Dermis blood vessel endothelial cell (primary cell): ENCODE measurements around the gene MAJIN. TPM values are rescaled to one million over a fixed set of nuclear protein-coding genes. Genes with fewer than 3 reads are reported as not detected.

Experiments used
- DNase-seq: peaks from one replicate; pipeline ENCODE4 v3.0.0; 2010
- total RNA-seq: library from RNA; depleted of rRNA; stranded (reverse); fragments of >200 nt; gene quantifications from 2 replicates; pipeline ENCODE4 v1.2.3, GENCODE V29; 2014

MAJIN gene
- total RNA-seq, 1 donor from 2014 or later = 0.17 TPM

GRCh38 chr11:64911142-64911541 is 60.8 kb downstream of the MAJIN start:
- DNase-seq = no peak

GRCh38 chr11:64910451-64911093 is 61.3 kb downstream of the MAJIN start:
- DNase-seq = no peak

DNA sequence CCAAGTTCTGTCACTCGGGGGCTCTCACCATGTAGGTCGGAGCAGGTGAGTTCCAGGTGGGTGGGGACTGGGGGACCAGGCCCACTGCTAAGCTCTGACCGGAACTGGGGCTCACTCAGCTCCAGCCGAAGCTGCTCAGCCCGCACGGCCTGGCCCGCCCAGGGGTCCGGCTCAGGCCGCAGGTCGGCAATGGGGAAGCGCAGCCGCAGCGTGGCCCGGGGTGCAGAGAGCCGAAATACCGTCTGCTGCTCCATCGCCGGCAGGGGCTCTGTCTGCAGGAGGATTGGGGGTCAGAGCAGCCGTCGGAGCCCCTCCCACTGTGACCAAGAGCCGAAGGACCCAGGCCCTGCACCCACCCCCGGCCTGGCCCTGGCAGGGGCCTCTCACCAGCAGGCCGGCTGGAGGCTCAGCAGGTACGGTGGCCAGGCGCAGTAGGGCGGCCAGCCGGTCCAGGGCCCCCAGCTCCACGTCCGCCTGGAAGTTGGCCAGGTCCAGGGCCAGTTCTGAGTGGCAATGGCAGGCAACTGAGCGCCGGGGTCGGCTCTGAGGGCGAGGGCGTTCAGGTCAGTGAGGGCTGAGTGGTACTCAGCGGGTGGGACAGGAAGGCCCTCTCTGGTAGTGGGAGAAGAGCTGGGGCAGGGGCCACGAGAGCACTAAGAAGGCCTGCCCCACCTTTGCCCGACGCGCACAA is 62.1 kb downstream of the MAJIN start:
- no peak for DNase-seq

DNA sequence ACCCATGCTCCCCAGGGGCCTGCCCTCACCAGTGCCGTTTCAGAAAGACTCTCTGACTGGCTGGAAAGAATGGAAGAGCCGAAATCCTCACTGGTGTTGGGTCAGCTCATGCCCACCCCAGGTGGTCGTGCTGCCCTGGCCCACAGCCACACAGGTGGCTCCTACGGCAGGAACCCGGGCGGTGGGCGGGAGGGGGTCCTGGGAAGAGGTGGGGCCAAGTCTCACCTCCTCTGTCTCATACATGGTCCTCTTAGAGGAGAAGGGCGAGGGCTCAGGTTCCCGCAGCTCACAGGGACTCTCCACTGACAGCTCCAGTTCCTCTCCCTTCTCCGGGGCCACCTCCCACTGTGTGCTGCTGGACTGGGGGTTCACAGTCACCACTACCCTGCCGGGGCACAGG is 63.1 kb downstream of the MAJIN start:
- no peak for DNase-seq

- DNase-seq = no peak
Measured at GRCh38 chr11:64906314-64906635, 65.6 kb downstream of the MAJIN start.

- no peak for DNase-seq
Measured at GRCh38 chr11:64905516-64906313, 66.2 kb downstream of the MAJIN start.

- no peak for DNase-seq
Measured at GRCh38 chr11:64903291-64903833, 68.5 kb downstream of the MAJIN start.

DNA sequence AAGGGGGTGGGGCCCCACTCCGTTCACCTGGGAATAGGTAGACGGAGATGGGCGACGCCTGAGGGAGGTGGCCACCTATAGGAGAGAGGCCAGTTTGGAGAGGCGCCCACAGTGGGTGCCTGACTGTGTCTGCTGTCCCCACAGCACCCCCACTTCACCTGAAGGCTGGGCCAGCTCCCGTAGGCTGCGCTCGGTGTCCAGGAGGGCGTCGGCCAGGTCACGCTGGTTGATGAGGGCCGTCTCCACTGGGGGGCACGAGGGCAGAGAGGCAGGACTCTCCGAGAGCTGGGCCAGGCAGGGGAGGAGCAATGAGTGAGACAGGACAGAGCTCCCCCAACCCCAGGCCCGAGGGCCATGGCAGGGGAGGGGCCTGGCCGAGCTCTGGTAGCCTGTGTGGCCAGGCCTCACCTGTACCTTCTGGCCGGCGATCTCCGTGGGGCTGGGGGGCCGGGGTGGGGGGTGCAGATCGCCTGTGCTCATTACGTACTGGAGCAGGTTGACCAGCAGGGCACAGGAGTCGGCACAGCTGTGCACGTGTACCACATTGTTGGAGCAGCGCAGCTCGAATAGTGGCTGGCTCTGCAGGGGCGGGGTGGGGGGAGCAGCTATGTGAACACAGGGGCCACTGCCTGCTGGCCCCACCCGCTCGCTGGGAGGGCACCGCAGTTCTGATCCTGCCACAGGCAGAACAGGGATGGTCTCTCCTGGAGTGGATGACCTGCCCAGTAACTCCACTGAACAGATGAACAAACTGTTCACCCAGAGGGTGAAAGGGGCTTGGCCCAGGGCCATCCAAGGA is 69.6 kb downstream of the MAJIN start:
- no peak for DNase-seq

- no peak for DNase-seq
Measured at GRCh38 chr11:64900774-64901173, 71.1 kb downstream of the MAJIN start.

- peak; percentile 65 for DNase-seq
Measured at GRCh38 chr11:64900263-64900678, 71.6 kb downstream of the MAJIN start.

DNA sequence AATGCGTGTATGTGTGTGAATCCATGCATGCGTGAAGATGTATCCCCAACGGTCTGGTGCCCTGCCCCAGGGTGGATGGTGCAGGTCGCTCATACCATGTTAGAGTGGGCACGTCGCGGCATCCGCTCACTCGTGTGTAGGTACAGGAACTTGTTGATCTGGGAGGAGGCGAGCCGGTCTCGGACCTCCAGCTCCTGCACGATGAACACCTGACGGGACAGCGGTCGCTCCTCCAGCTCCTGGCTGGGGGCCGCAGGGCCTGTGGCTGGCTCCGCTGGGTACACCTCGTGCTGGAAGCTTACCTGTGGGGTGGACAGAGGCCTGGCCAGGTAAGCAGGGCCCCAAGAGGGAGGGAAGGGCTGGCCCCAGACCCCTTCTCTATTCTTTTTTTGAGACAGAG is 73.4 kb downstream of the MAJIN start:
- DNase-seq = no peak

DNA sequence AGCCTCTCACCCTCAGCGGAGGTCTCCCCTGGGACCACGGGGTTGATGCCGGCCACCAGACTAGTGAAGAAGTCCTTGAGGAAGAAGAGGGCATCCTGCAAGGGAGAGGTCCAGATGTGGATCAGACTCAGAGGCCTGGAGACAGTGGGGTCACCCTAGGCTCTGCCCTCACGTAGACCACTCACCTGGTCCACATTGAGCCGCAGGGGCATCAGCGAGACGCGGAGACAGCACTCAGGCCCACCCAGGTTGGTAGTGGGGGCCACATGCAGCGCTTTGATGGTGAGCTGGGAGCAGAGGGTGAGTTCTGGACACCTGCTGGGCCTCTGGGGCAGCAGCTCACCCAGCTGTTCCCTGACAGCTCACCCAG is 73.8 kb downstream of the MAJIN start:
- no peak for DNase-seq

- DNase-seq = no peak
Measured at GRCh38 chr11:64897381-64898075, 74.4 kb downstream of the MAJIN start.

DNA sequence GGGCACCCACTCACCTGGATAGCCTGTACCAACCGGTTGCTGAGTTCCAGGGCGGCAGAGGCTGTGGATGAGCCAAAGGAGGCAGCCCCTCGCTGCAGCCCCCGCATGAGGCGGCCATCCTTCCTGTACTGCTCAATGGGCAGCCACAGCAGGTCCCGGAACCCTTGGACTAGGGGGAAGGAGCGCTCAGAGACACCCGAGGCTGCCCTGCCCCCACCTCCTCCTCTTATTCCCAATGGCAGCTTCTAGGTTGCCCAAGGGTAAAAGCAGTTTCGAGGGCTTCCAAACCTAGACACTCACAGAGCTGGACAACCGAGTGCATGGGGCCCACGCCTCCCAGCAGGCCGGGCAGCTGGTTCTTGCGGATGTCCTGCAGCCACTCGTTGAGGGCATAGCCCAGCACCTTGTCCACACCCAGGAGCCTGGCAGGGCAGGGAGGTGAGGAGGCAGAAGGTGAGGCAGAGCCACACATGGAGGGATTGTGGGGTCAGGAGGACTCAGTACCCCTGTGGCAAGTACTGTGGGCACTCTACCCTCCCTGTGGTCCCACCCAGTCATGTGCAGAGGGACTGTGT is 75.4 kb downstream of the MAJIN start:
- DNase-seq = no peak

- no peak for DNase-seq
Measured at GRCh38 chr11:64894812-64895452, 77.0 kb downstream of the MAJIN start.

DNA sequence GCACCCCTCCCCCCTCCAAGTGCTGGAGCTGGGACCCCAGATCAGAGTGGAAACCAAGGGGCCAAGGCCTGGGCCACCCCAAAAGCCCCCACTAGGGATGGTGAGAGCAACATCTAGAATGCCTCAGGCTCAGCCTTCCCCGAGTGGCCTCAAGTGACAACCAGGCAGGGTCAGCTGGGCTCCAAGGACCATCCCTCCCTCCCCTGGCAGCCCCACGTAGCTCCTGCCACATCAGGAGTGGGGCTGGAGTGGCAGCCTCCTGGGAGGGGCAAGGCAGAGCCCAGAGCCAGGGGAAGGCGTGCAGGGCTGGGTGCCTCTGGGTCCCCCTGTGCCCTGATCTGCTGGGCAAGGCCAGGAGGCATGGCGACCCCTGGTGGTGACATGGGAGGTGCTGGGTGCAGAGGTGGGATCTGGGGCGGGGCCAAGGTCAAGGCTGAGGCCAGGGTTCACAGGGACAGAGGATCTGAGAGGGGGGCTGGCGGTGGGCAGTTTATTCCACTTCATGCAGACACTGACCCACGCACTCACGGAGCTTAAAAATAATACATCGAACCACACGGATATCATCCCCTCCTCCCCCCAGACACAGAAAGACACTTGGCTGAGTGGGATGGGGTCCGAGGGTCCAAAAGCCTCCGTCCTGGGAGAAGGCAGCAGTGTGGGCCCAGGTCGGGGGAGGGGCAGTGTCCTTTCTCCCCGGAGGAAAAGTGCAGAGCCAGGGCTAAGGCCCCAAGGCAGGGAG is 77.7 kb downstream of the MAJIN start:
- peak; percentile 82 for DNase-seq

- DNase-seq = no peak
Measured at GRCh38 chr11:64893194-64894069, 78.5 kb downstream of the MAJIN start.

DNA sequence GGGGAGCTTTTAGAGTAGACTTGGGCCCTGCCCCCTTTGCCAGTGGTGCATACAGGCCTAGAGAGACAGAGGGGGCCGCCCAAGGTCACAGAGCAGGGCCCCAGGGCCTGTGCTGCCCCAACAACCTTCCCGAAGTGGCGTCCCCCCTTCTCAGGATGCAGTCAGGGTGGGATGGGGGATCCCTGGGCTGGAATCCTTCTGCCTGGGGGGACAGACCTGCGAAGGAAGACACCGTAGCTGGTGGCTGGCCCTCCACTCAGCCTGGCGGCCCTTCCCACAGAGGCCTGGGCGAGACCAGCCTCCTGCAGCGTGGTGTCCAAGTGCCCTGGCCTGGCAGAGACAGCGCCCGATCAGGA is 79.1 kb downstream of the MAJIN start:
- DNase-seq = no peak

- DNase-seq = no peak
Measured at GRCh38 chr11:64892411-64892831, 79.5 kb downstream of the MAJIN start.

GRCh38 chr11:64891880-64892279 is 80.0 kb downstream of the MAJIN start:
- no peak for DNase-seq
